Measurements from ENCODE around the gene TBC1D2. TPM values are rescaled to one million over a fixed set of nuclear protein-coding genes. Genes with fewer than 3 reads are reported as not detected.

The TBC1D2 gene
- total RNA-seq, 1 experiment from 2014 or later: 58.4 TPM

GRCh38 chr9:98230304-98230703 lies 25.1 kb downstream of the TBC1D2 start:
- no TSS peak for BruUV-seq (replicated peaks)
- Mint-ChIP-seq H3K27me3 (ENCODE audit: insufficient read depth, unreplicated experiment) (no peaks in the 10 kb centered on the region), H3K9me3 (ENCODE audit: unreplicated experiment) (no peaks in the 10 kb centered on the region), H3K36me3 (ENCODE audit: insufficient read depth, unreplicated experiment) (peaks cover 80% of the 10 kb centered on the region), H3K4me1 (ENCODE audit: insufficient read depth, unreplicated experiment) (peaks cover 28% of the 10 kb centered on the region), H3K27ac (ENCODE audit: low read depth, unreplicated experiment) (peak overlapping the region; percentile 61), H3K4me3 (ENCODE audit: unreplicated experiment) (no peak overlapping the region)
- CTCF ChIA-PET: interaction anchor here (0.9 to 1.8 kb wide), 3 partner anchors 25 to 26 kb away, joined by 3 to 4 read pairs (median 3); partner anchors contain the start of gene TBC1D2
- POLR2A ChIA-PET: interaction anchor here (0.9 to 2.9 kb wide), 3 partner anchors 19 to 111 kb away, joined by 4 to 16 read pairs (median 6); partner anchors contain the start of genes TBC1D2 and TRIM14
- no peak for TF ChIP-seq CTCF (IDR thresholded peaks at IDR 0.05; ENCODE audit: unreplicated experiment)
- intact Hi-C loops (cut with micrococcal nuclease): no loop called here
- no peak for DNase-seq (ENCODE audit: unreplicated experiment)

GRCh38 chr9:98229620-98230019 lies 25.8 kb downstream of the TBC1D2 start:
- no peaks in the 10 kb centered on the region for H3K9me3 Mint-ChIP-seq (ENCODE audit: unreplicated experiment)
- ChIA-PET CTCF (interaction anchor here (1.0 to 1.8 kb wide), 4 partner anchors 19 to 28 kb away, joined by 3 to 5 read pairs (median 4); partner anchors contain the start of gene TBC1D2), POLR2A (interaction anchor here (0.9 to 2.9 kb wide), 3 partner anchors 19 to 111 kb away, joined by 4 to 16 read pairs (median 6); partner anchors contain the start of genes TBC1D2 and TRIM14)
- H3K4me3 Mint-ChIP-seq (ENCODE audit: unreplicated experiment): no peak overlapping the region
- intact Hi-C loops (cut with micrococcal nuclease): no loop called here
- H3K27me3 Mint-ChIP-seq (ENCODE audit: insufficient read depth, unreplicated experiment): no peaks in the 10 kb centered on the region
- peaks cover 28% of the 10 kb centered on the region for H3K4me1 Mint-ChIP-seq (ENCODE audit: insufficient read depth, unreplicated experiment)
- no peak for TF ChIP-seq CTCF (IDR thresholded peaks at IDR 0.05; ENCODE audit: unreplicated experiment)
- no TSS peak for BruUV-seq (replicated peaks)
- no peak for DNase-seq (ENCODE audit: unreplicated experiment)
- peaks cover 78% of the 10 kb centered on the region for H3K36me3 Mint-ChIP-seq (ENCODE audit: insufficient read depth, unreplicated experiment)
- no peak overlapping the region for H3K27ac Mint-ChIP-seq (ENCODE audit: low read depth, unreplicated experiment)

- peaks cover 27% of the 10 kb centered on the region for H3K4me1 Mint-ChIP-seq (ENCODE audit: insufficient read depth, unreplicated experiment)
- no peak for TF ChIP-seq CTCF (IDR thresholded peaks at IDR 0.05; ENCODE audit: unreplicated experiment)
- no peak for DNase-seq (ENCODE audit: unreplicated experiment)
- no peaks in the 10 kb centered on the region for H3K27me3 Mint-ChIP-seq (ENCODE audit: insufficient read depth, unreplicated experiment)
- ChIA-PET CTCF (interaction anchor here (1.0 to 1.7 kb wide), 4 partner anchors 20 to 547 kb away, joined by 3 to 5 read pairs (median 4); partner anchors contain the start of gene TBC1D2), POLR2A (interaction anchor here (2.0 to 2.9 kb wide), 2 partner anchors 20 to 26 kb away, joined by 6 to 16 read pairs; partner anchors contain the start of gene TBC1D2)
- H3K36me3 Mint-ChIP-seq (ENCODE audit: insufficient read depth, unreplicated experiment): peaks cover 73% of the 10 kb centered on the region
- intact Hi-C loops (cut with micrococcal nuclease): no loop called here
- no TSS peak for BruUV-seq (replicated peaks)
- H3K27ac Mint-ChIP-seq (ENCODE audit: low read depth, unreplicated experiment): no peak overlapping the region
- no peak overlapping the region for H3K4me3 Mint-ChIP-seq (ENCODE audit: unreplicated experiment)
- H3K9me3 Mint-ChIP-seq (ENCODE audit: unreplicated experiment): no peaks in the 10 kb centered on the region
Measured at GRCh38 chr9:98229090-98229395, 26.4 kb downstream of the TBC1D2 start.

DNA sequence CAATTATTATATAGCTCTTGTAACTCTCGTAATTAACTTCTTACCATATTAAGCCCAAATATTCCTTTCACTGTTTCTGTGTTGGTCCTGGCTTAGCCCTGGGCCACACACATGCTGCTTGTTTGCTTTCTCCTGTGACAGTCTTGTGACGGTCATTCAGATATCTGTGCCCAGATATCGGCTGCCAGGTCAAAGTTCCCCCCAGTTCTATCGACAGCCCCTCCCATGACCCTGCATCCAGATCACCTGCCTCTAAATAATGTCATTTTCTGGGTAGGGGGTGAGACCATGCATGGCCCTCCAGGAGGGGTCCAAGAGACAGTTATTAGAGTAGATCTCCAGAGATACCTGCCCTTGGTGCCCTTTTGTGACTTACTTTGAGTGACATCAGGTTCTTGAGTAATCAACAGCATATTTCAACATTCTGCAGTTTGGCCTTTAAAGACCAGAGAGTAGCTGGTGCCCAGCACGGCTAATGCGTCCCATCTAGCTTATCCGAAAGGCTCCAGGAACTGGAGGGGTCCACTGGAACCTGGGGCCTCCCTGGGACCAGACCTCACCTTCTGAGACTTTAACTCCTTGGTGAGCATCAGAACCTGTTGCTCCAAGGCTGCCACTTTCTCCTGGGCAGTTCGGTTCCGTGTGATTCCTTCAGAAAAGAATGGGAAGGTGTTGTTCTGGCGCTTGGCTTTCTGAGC lies 26.9 kb downstream of the TBC1D2 start:
- TF ChIP-seq CTCF (IDR thresholded peaks at IDR 0.05; ENCODE audit: unreplicated experiment): no peak
- intact Hi-C loops (cut with micrococcal nuclease): no loop called here
- no TSS peak for BruUV-seq (replicated peaks)
- Mint-ChIP-seq H3K4me1 (ENCODE audit: insufficient read depth, unreplicated experiment) (peaks cover 23% of the 10 kb centered on the region), H3K27me3 (ENCODE audit: insufficient read depth, unreplicated experiment) (no peaks in the 10 kb centered on the region), H3K27ac (ENCODE audit: low read depth, unreplicated experiment) (peak overlapping the region; percentile 64), H3K4me3 (ENCODE audit: unreplicated experiment) (no peak overlapping the region), H3K9me3 (ENCODE audit: unreplicated experiment) (no peaks in the 10 kb centered on the region), H3K36me3 (ENCODE audit: insufficient read depth, unreplicated experiment) (peaks cover 74% of the 10 kb centered on the region)
- ChIA-PET CTCF (interaction anchor here (0.7 to 1.7 kb wide), 5 partner anchors 20 to 548 kb away, joined by 3 to 5 read pairs (median 4); partner anchors contain the start of gene TBC1D2), POLR2A (interaction anchor here (1.0 to 2.9 kb wide), 3 partner anchors 20 to 27 kb away, joined by 3 to 16 read pairs (median 6); partner anchors contain the start of gene TBC1D2)
- no peak for DNase-seq (ENCODE audit: unreplicated experiment)
